ENCODE results near the gene WNT7B. TPM values are rescaled to one million over a fixed set of nuclear protein-coding genes. Genes with fewer than 3 reads are reported as not detected.

WNT7B gene
- total RNA-seq, 2 donors from 2014 or later, result 0.19 TPM; not detected in 1

DNA sequence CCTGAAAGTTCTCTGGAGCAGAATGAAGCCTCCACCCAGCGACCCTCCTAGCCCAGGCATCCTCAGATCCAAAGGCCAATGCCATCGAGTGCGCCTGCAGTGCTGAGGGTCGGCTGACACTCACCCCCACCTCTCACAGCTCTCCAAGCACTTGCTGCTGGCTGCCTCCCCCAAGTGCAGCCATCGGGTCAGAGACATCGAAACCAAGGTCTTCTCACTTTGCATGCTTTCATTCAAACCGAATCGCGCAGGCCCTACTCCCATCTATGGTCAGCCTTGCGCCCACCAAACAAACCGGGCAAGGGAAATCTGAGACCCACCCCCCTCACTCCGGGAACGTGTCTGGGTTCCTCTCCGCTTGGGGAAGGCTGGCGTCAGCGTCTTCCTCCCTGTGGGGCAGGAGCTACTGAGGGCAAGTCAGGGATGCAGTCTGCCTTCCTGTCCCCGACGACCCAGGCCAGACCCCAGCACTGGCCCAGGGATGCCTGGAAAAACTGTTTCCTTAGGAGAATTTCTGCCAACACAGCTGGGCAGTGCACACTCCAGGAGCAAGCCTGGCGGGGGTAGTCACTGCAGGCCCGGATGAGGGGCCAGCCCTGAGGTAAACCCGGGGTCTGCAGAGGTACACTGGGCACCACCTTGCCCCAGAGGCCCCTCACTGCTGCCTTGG, 7.0 kb downstream of the WNT7B start:
- H3K4me1 ChIP-seq, result peaks cover 0 to 21% of the 10 kb centered on the region in 2 donors

DNA sequence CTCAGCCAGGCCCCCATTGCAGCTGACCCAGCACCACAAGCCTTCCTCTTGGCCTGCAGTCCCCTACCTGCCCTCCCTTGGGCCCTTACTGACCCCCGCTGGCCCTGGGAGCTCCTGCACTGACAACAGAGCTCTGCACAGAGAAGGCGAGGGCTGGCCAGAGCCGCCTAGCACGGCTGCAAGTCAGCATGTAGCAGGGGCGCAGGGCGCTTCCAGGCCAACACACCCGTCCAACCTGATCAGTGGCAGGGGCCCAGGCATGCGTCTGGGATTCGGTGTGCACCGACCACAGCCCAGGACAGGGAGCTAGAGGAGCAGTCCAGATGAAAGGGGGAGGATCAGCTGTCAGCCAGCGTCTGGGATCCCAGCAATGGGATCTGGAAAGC, 7.6 kb downstream of the WNT7B start:
- DNase-seq (ENCODE audit: low spot score), result no peak
- TF ChIP-seq, protein P1, sequence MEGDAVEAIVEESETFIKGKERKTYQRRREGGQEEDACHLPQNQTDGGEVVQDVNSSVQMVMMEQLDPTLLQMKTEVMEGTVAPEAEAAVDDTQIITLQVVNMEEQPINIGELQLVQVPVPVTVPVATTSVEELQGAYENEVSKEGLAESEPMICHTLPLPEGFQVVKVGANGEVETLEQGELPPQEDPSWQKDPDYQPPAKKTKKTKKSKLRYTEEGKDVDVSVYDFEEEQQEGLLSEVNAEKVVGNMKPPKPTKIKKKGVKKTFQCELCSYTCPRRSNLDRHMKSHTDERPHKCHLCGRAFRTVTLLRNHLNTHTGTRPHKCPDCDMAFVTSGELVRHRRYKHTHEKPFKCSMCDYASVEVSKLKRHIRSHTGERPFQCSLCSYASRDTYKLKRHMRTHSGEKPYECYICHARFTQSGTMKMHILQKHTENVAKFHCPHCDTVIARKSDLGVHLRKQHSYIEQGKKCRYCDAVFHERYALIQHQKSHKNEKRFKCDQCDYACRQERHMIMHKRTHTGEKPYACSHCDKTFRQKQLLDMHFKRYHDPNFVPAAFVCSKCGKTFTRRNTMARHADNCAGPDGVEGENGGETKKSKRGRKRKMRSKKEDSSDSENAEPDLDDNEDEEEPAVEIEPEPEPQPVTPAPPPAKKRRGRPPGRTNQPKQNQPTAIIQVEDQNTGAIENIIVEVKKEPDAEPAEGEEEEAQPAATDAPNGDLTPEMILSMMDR (IDR thresholded peaks at IDR 0.05), result no peak
- Histone ChIP-seq H3K9me3 (no peaks in the 10 kb centered on the region), H3K4me1 (peaks cover 0 to 21% of the 10 kb centered on the region in 2 donors), H3K4me3 (no peak overlapping the region), H3K36me3 (no peaks in the 10 kb centered on the region), H3K27ac (no peak overlapping the region), H3K27me3 (peaks cover 22 to 39% of the 10 kb centered on the region in 2 donors)

More for the DNA sequence above, 7.0 kb downstream of the WNT7B start:
- no peak for DNase-seq (ENCODE audit: low spot score)
- no peak overlapping the region for H3K27ac ChIP-seq
- H3K4me3 ChIP-seq, result no peak overlapping the region
- no peaks in the 10 kb centered on the region for H3K36me3 ChIP-seq
- TF ChIP-seq, protein P1 (IDR thresholded peaks at IDR 0.05), result no peak
- H3K9me3 ChIP-seq, result no peaks in the 10 kb centered on the region
- peaks cover 22 to 44% of the 10 kb centered on the region in 2 donors for H3K27me3 ChIP-seq

DNA sequence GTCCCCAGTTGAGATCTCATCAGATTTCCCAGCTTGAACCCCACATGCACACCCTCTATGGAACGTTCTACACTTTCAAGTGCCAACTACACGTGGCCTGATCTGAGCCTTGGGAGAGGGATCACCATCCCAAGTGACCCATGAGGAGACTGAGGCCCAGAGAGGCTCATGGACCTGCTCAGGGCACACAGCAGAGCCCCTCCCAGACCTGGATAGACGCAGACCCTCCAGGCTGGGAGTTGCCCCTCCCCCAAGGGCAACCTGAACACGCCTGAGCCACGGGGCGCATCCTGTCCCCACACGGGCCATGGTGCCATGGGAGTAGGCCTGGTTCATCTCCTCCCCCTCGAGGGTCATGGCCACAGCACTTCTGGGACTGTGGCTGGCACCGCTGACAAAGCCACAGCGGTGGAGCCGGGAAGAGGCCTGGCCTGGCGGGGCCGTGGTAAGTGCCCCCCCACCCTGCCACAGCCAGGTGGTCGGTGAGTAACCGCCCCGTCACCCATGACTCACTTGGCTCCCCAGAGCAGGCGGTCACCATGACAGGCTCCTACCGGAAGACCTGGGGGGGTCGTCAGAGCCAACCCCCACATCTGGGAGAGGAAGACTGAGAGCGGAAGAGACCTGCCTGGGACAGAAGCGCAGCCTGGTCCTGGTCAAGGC, 8.1 kb downstream of the WNT7B start:
- no peaks in the 10 kb centered on the region for H3K9me3 ChIP-seq
- DNase-seq (ENCODE audit: low spot score), result no peak
- H3K27ac ChIP-seq, result no peak overlapping the region
- TF ChIP-seq, protein P1 (IDR thresholded peaks at IDR 0.05), result no peak
- peaks cover 0 to 21% of the 10 kb centered on the region in 2 donors for H3K4me1 ChIP-seq
- H3K4me3 ChIP-seq, result no peak overlapping the region
- H3K36me3 ChIP-seq, result no peaks in the 10 kb centered on the region
- peaks cover 18 to 33% of the 10 kb centered on the region in 2 donors for H3K27me3 ChIP-seq

DNA sequence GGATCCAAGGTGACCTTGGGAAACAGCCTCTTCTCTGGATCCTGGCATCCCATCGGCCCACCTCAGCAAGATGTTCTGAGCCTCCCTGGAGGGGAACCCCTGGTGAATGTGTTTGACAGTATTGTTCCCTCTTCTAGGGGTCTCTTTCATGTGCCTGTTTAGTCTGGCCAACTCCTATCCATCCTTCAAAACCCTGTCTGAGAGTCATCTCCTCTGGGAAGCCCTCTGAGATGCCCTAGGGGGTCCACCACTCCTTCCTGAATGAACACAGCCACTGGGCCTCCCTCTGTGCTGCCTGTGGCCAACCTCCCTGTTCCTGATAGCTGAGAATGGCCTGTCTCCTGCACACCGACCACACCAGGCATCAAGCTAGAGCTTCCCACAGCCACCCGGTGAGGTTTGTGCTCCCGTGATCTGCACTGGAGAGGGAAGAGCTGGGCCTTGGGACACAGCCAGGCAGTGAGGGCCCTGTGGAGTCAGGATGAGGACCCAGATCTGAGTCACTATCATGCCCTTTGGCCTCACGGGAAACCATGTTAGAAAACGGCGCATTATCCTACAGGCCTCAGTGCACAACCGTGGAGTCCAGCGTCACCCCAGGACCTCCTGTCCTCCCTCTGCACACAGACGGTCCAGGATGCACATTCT, 8.8 kb downstream of the WNT7B start:
- peaks cover 11 to 28% of the 10 kb centered on the region in 2 donors for H3K27me3 ChIP-seq
- no peaks in the 10 kb centered on the region for H3K36me3 ChIP-seq
- TF ChIP-seq, protein P1 (IDR thresholded peaks at IDR 0.05), result no peak
- H3K4me1 ChIP-seq, result peaks cover 0 to 21% of the 10 kb centered on the region in 2 donors
- DNase-seq (ENCODE audit: low spot score), result no peak
- H3K27ac ChIP-seq, result no peak overlapping the region
- no peaks in the 10 kb centered on the region for H3K9me3 ChIP-seq
- no peak overlapping the region for H3K4me3 ChIP-seq

DNA sequence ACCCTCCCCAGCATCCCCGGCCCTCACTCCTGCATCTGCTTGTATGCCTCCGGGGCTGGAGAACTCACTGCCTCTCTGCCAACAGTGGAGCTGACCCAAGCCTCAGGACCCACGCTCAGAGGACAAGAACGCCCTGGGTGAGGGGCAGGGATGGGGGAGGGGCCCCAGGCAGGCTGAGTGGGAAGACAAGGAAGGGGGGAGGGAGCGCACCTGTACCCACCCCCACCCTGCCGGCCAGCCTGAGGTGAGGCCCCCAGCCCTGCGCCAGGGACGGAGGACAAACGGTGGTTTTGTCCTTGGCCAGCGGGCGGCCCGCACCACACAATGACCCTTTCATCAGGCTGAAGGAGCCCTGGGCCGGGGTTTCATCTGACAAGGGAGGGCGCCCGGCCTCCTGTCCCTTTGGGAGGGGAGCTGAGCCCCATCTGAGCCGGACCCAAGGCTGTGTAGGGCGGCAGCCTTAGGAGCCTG, 10.0 kb downstream of the WNT7B start:
- Histone ChIP-seq H3K27ac (no peak overlapping the region), H3K27me3 (peaks cover 5 to 19% of the 10 kb centered on the region in 2 donors), H3K9me3 (no peaks in the 10 kb centered on the region), H3K4me3 (no peak overlapping the region), H3K4me1 (peaks cover 0 to 16% of the 10 kb centered on the region in 2 donors), H3K36me3 (no peaks in the 10 kb centered on the region)
- TF ChIP-seq, protein P1 (IDR thresholded peaks at IDR 0.05), result no peak
- no peak for DNase-seq (ENCODE audit: low spot score)
